Nephron progenitor cell (in vitro differentiated cells): ENCODE data around the gene RUNDC3A.
A peak's percentile ranks its signal among the peaks of the same experiment; 100 is the strongest.

Experiments
- DNase-seq: peaks from one replicate; pipeline ENCODE4 v3.0.0; 2021
- H3K27ac Mint-ChIP-seq: 2 replicates; pipeline ENCODE4 v1.8.0; 2021; ENCODE audit warnings: mild to moderate bottlenecking, moderate library complexity, mixed read lengths
- H3K27me3 Mint-ChIP-seq: 2 replicates; pipeline ENCODE4 v1.8.0; 2021; ENCODE audit warnings: mild to moderate bottlenecking, low read depth, mixed read lengths; ENCODE audit not compliant: poor library complexity
- H3K36me3 Mint-ChIP-seq: 2 replicates; pipeline ENCODE4 v1.8.0; 2021; ENCODE audit warnings: low read depth, mixed read lengths
- H3K4me1 Mint-ChIP-seq: 2 replicates; pipeline ENCODE4 v1.8.0; 2021; ENCODE audit warnings: mixed read lengths
- H3K4me3 Mint-ChIP-seq: 2 replicates; pipeline ENCODE4 v1.8.0; 2021; ENCODE audit warnings: mild to moderate bottlenecking, moderate library complexity, mixed read lengths
- H3K9me3 Mint-ChIP-seq: 2 replicates; pipeline ENCODE4 v1.8.0; 2021; ENCODE audit warnings: mild to moderate bottlenecking, moderate library complexity, mixed read lengths
- CTCF ChIP-seq: fragments of 200-600 bp; sonication (generic); IDR thresholded peaks from 2 replicates; pipeline ENCODE4 v1.5.0; 2021; ENCODE audit warnings: antibody characterized with exemption

RUNDC3A gene

GRCh38 chr17:44355642-44356099 lies 47.3 kb downstream of the RUNDC3A start:
- Mint-ChIP-seq H3K4me3 (no peak overlapping the region), H3K4me1 (peaks cover 32% of the 10 kb centered on the region), H3K27ac (no peak overlapping the region), H3K9me3 (no peaks in the 10 kb centered on the region), H3K27me3 (peaks cover 4% of the 10 kb centered on the region), H3K36me3 (peaks cover 16% of the 10 kb centered on the region)
- DNase-seq = no peak
- TF ChIP-seq CTCF = no peak

- peaks cover 16% of the 10 kb centered on the region for H3K36me3 Mint-ChIP-seq
- H3K4me3 Mint-ChIP-seq = no peak overlapping the region
- H3K4me1 Mint-ChIP-seq = peaks cover 38% of the 10 kb centered on the region
- no peak overlapping the region for H3K27ac Mint-ChIP-seq
- H3K9me3 Mint-ChIP-seq = no peaks in the 10 kb centered on the region
- no peak for DNase-seq
- no peak for TF ChIP-seq CTCF
- peaks cover 4% of the 10 kb centered on the region for H3K27me3 Mint-ChIP-seq
Observed at GRCh38 chr17:44356241-44356640, 47.8 kb downstream of the RUNDC3A start.

GRCh38 chr17:44358066-44358465 lies 49.7 kb downstream of the RUNDC3A start:
- no peak for DNase-seq
- Mint-ChIP-seq H3K36me3 (peaks cover 12% of the 10 kb centered on the region), H3K27me3 (peaks cover 2% of the 10 kb centered on the region), H3K4me3 (no peak overlapping the region), H3K27ac (peak overlapping the region; percentile 91), H3K9me3 (no peaks in the 10 kb centered on the region), H3K4me1 (peaks cover 46% of the 10 kb centered on the region)
- no peak for TF ChIP-seq CTCF

GRCh38 chr17:44359006-44359405 lies 50.6 kb downstream of the RUNDC3A start:
- no peak for TF ChIP-seq CTCF
- Mint-ChIP-seq H3K4me3 (no peak overlapping the region), H3K27ac (no peak overlapping the region), H3K9me3 (no peaks in the 10 kb centered on the region), H3K4me1 (peaks cover 44% of the 10 kb centered on the region), H3K36me3 (peaks cover 11% of the 10 kb centered on the region), H3K27me3 (no peaks in the 10 kb centered on the region)
- no peak for DNase-seq

GRCh38 chr17:44359458-44360143 lies 51.2 kb downstream of the RUNDC3A start:
- no peak overlapping the region for H3K4me3 Mint-ChIP-seq
- DNase-seq = no peak
- no peak overlapping the region for H3K27ac Mint-ChIP-seq
- H3K4me1 Mint-ChIP-seq = peaks cover 44% of the 10 kb centered on the region
- no peak for TF ChIP-seq CTCF
- peaks cover 3% of the 10 kb centered on the region for H3K27me3 Mint-ChIP-seq
- H3K36me3 Mint-ChIP-seq = peaks cover 11% of the 10 kb centered on the region
- H3K9me3 Mint-ChIP-seq = no peaks in the 10 kb centered on the region

- Mint-ChIP-seq H3K9me3 (no peaks in the 10 kb centered on the region), H3K36me3 (peaks cover 11% of the 10 kb centered on the region), H3K27ac (peak overlapping the region; percentile 90), H3K4me1 (peaks cover 46% of the 10 kb centered on the region), H3K4me3 (peak overlapping the region; percentile 87), H3K27me3 (peaks cover 8% of the 10 kb centered on the region)
- DNase-seq = no peak
- TF ChIP-seq CTCF = no peak
Observed at GRCh38 chr17:44360144-44360533, 51.7 kb downstream of the RUNDC3A start.
